ENCODE results near the gene GUCY1A2. TPM values are rescaled to one million over a fixed set of nuclear protein-coding genes. Genes with fewer than 3 reads are reported as not detected.

Gene GUCY1A2
- total and polyA plus RNA-seq, 8 donors = 15.6 to 32.7 (median 26.2) TPM

GRCh38 chr11:106821826-106822225, 196.4 kb downstream of the GUCY1A2 start:
- H3K4me1 ChIP-seq = no peaks in the 10 kb centered on the region
- TF ChIP-seq, protein P1, sequence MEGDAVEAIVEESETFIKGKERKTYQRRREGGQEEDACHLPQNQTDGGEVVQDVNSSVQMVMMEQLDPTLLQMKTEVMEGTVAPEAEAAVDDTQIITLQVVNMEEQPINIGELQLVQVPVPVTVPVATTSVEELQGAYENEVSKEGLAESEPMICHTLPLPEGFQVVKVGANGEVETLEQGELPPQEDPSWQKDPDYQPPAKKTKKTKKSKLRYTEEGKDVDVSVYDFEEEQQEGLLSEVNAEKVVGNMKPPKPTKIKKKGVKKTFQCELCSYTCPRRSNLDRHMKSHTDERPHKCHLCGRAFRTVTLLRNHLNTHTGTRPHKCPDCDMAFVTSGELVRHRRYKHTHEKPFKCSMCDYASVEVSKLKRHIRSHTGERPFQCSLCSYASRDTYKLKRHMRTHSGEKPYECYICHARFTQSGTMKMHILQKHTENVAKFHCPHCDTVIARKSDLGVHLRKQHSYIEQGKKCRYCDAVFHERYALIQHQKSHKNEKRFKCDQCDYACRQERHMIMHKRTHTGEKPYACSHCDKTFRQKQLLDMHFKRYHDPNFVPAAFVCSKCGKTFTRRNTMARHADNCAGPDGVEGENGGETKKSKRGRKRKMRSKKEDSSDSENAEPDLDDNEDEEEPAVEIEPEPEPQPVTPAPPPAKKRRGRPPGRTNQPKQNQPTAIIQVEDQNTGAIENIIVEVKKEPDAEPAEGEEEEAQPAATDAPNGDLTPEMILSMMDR (IDR thresholded peaks at IDR 0.05) = no peak
- no peaks in the 10 kb centered on the region for H3K9me3 ChIP-seq
- no peak overlapping the region for H3K27ac ChIP-seq
- ATAC-seq (no peak), DNase-seq (peak in 2 of 4 donors; percentile 62 to 67)
- H3K4me3 ChIP-seq = no peak overlapping the region
- intact Hi-C loops (cut with DNase I) = no loop called here
- H3K27me3 ChIP-seq = no peaks in the 10 kb centered on the region
- H3K36me3 ChIP-seq = no peaks in the 10 kb centered on the region

DNA sequence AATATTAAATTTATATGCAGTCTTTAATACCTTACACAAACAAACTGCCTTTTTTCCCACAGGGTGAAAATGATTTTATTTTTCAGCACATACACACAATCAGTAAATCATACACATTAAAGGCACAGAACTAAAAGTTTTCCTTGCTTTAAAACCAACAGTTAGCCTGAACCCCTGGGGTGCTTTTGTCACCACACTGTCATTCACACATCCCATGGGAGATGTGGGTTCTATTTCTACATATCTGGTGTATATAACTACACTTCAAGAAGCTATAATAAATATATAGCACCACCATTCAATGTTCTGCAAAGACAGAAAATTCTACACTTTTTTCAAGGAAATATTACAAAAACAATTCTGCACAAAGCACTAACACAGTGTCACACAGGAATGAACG, 197.0 kb downstream of the GUCY1A2 start:
- Histone ChIP-seq H3K27ac (no peak overlapping the region), H3K36me3 (no peaks in the 10 kb centered on the region), H3K4me3 (no peak overlapping the region), H3K4me1 (no peaks in the 10 kb centered on the region), H3K27me3 (no peaks in the 10 kb centered on the region), H3K9me3 (no peaks in the 10 kb centered on the region)
- TF ChIP-seq, protein P1 (IDR thresholded peaks at IDR 0.05) = no peak
- ATAC-seq (no peak), DNase-seq (no peak)
- intact Hi-C loops (cut with DNase I) = no loop called here

- Histone ChIP-seq H3K4me3 (no peak overlapping the region), H3K4me1 (no peaks in the 10 kb centered on the region), H3K36me3 (no peaks in the 10 kb centered on the region), H3K9me3 (peaks cover 0 to 2% of the 10 kb centered on the region in 2 donors), H3K27me3 (no peaks in the 10 kb centered on the region), H3K27ac (no peak overlapping the region)
- intact Hi-C loops (cut with DNase I) = no loop called here
- peak; percentile 65 for ATAC-seq
- TF ChIP-seq, protein P1 (IDR thresholded peaks at IDR 0.05) = no peak
- DNase-seq = peak in 1 of 4 donors; percentile 35
These were observed 199.8 kb downstream of the GUCY1A2 start for GRCh38 chr11:106818443-106818842.

DNA sequence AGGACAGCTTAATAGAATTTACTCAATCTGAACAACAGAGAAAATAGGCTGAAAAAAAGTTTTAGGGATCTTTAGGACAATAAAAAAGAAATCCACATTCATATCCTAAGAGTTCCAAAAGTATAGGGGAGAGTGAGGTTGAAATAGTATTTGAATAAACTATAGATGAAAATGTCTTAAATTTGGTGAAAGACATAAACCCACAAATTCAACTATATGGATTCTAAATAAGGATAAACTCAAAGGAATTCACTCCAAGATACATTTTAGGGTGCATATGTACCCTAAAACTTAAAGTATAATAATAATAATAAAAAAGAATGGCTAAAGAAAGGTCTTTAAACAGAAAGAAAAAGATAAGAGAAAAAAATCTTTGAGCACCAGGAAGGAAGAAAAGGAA, 203.1 kb downstream of the GUCY1A2 start:
- Histone ChIP-seq H3K4me3 (no peak overlapping the region), H3K27ac (no peak overlapping the region), H3K27me3 (no peaks in the 10 kb centered on the region), H3K36me3 (no peaks in the 10 kb centered on the region), H3K9me3 (peaks cover 0 to 2% of the 10 kb centered on the region in 2 donors), H3K4me1 (no peaks in the 10 kb centered on the region)
- TF ChIP-seq, protein P1 (IDR thresholded peaks at IDR 0.05) = no peak
- no peak for DNase-seq
- intact Hi-C loops (cut with DNase I) = no loop called here
- ATAC-seq = no peak

DNA sequence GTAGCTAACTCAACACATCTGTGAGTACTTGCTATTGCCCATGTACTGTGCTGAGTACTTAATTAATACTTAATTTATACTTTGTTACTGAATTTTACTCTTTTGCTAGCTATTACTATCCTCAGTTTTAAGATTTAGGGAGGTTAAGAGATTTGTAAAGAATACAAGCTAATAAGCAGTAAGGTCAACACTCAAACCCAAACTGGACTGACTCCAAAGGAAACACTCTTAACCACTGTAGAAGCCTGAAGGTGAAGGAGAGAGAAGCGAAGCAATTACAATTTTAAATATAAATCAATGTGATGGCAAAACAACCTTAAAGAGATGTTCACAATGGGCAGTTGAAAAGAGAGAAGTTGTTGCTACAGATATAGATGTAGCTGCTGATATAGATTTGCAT, 204.5 kb downstream of the GUCY1A2 start:
- TF ChIP-seq, protein P1 (IDR thresholded peaks at IDR 0.05) = no peak
- DNase-seq = peak in 1 of 4 donors; percentile 28
- intact Hi-C loops (cut with DNase I) = no loop called here
- peak; percentile 74 for ATAC-seq
- H3K36me3 ChIP-seq = no peaks in the 10 kb centered on the region
- H3K4me1 ChIP-seq = no peaks in the 10 kb centered on the region
- peaks cover 0 to 2% of the 10 kb centered on the region in 2 donors for H3K9me3 ChIP-seq
- H3K27me3 ChIP-seq = no peaks in the 10 kb centered on the region
- H3K4me3 ChIP-seq = no peak overlapping the region
- H3K27ac ChIP-seq = no peak overlapping the region

All from left lung (tissue), 10 donors.